NT2/D1 (cell line): ENCODE measurements around the gene OLFML2A.
A peak's percentile ranks its signal among the peaks of the same experiment; 100 is the strongest.

ENCODE experiments used
- DNase-seq: peaks from one replicate; pipeline ENCODE4 v3.0.0-alpha.2; 2011; ENCODE audit warnings: low read depth, low spot score
- H3K27me3 ChIP-seq: 2 replicates; pipeline ENCODE4 v1.6.0; 2011; ENCODE audit warnings: mild to moderate bottlenecking; ENCODE audit not compliant: insufficient read length, insufficient read depth
- H3K36me3 ChIP-seq: 2 replicates; pipeline ENCODE4 v1.6.1; 2011; ENCODE audit warnings: mild to moderate bottlenecking, low read length, mixed read lengths; ENCODE audit not compliant: insufficient read depth, insufficient read length
- H3K4me1 ChIP-seq: 2 replicates; pipeline ENCODE4 v1.5.1; 2011; ENCODE audit not compliant: insufficient read depth, insufficient read length
- H3K4me3 ChIP-seq: 2 replicates; pipeline ENCODE4 v1.5.1; 2011; ENCODE audit warnings: low read depth; ENCODE audit not compliant: insufficient read length
- H3K9ac ChIP-seq: 2 replicates; pipeline ENCODE4 v1.6.0; 2011; ENCODE audit warnings: low read depth; ENCODE audit not compliant: insufficient read length
- H3K9me3 ChIP-seq: 2 replicates; pipeline ENCODE4 v1.5.1; 2011; ENCODE audit warnings: mild to moderate bottlenecking, low read length; ENCODE audit not compliant: insufficient read depth
- SUZ12 ChIP-seq: IDR thresholded peaks from 2 replicates; pipeline ENCODE4 v1.6.1; 2011; ENCODE audit not compliant: insufficient read length, insufficient read depth; ENCODE audit errors: extremely low read depth
- YY1 ChIP-seq: IDR thresholded peaks from 2 replicates; pipeline ENCODE4 v1.6.1; 2011; ENCODE audit not compliant: insufficient read length, insufficient read depth
- ZNF274 ChIP-seq: IDR thresholded peaks from 2 replicates; pipeline ENCODE4 v1.6.1; 2011; ENCODE audit warnings: mild to moderate bottlenecking, low read depth, low read length

Gene OLFML2A

GRCh38 chr9:124767821-124768220, 9.1 kb upstream of the OLFML2A start:
- Histone ChIP-seq H3K4me1 (no peaks in the 10 kb centered on the region), H3K36me3 (no peaks in the 10 kb centered on the region), H3K9ac (no peak overlapping the region), H3K27me3 (peaks cover 26% of the 10 kb centered on the region), H3K9me3 (no peaks in the 10 kb centered on the region), H3K4me3 (no peak overlapping the region)
- DNase-seq, result no peak
- no peak for TF ChIP-seq ZNF274

GRCh38 chr9:124768334-124768733, 8.6 kb upstream of the OLFML2A start:
- no peak overlapping the region for H3K9ac ChIP-seq
- H3K36me3 ChIP-seq, result no peaks in the 10 kb centered on the region
- H3K9me3 ChIP-seq, result no peaks in the 10 kb centered on the region
- H3K27me3 ChIP-seq, result peaks cover 29% of the 10 kb centered on the region
- no peak for TF ChIP-seq ZNF274
- no peak for DNase-seq
- H3K4me1 ChIP-seq, result no peaks in the 10 kb centered on the region
- no peak overlapping the region for H3K4me3 ChIP-seq

- H3K4me3 ChIP-seq, result peak overlapping the region; percentile 82
- peaks cover 32% of the 10 kb centered on the region for H3K27me3 ChIP-seq
- H3K9me3 ChIP-seq, result no peaks in the 10 kb centered on the region
- H3K36me3 ChIP-seq, result no peaks in the 10 kb centered on the region
- DNase-seq, result no peak
- no peaks in the 10 kb centered on the region for H3K4me1 ChIP-seq
- no peak for TF ChIP-seq ZNF274
- peak overlapping the region; percentile 76 for H3K9ac ChIP-seq
Measured at GRCh38 chr9:124768750-124769548, 8.0 kb upstream of the OLFML2A start.

GRCh38 chr9:124769549-124770358, 7.2 kb upstream of the OLFML2A start:
- Histone ChIP-seq H3K9ac (peak overlapping the region; percentile 76), H3K4me1 (peaks cover 2% of the 10 kb centered on the region), H3K27me3 (peaks cover 32% of the 10 kb centered on the region), H3K9me3 (no peaks in the 10 kb centered on the region), H3K4me3 (peak overlapping the region; percentile 82), H3K36me3 (no peaks in the 10 kb centered on the region)
- no peak for TF ChIP-seq SUZ12
- TF ChIP-seq ZNF274, result no peak
- TF ChIP-seq YY1, result no peak
- DNase-seq, result no peak

DNA sequence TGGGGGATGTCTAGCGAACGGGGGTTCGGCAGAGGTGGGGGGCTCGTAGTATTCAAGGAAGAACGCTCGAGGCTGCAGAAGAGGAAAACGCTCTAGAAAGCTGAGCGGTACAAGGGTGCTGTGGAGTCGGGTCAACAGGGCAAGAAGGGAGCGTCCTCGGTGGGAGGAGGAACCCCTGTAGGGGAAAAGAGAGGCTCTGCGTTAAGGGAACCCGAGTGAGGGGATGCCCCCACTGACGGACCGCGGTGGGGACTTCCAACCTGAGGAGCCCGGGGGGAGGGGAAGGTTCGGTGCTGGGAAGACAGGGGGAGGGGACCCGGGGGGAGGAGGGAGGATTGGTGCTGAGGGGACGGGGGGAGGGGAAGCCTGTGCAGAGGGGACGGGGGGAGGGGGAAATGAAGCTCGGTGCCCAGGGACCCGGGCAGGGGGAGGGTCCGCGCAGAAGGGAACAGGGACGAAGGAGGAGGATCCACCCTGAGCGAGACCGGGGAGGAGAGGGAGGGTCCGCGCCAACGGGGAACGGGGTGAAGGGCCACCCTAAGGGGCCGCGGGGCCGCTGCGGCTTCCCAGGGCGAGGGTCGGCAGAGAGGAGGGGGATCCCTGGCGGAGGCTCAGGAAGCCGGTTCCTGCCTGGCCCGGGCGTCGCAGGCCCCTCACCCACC, 6.4 kb upstream of the OLFML2A start:
- no peak for DNase-seq
- Histone ChIP-seq H3K36me3 (no peaks in the 10 kb centered on the region), H3K4me1 (peaks cover 2% of the 10 kb centered on the region), H3K9me3 (no peaks in the 10 kb centered on the region), H3K9ac (peak overlapping the region; percentile 82), H3K4me3 (peak overlapping the region; percentile 82), H3K27me3 (peaks cover 32% of the 10 kb centered on the region)
- no peak for TF ChIP-seq SUZ12
- no peak for TF ChIP-seq YY1

- Histone ChIP-seq H3K36me3 (no peaks in the 10 kb centered on the region), H3K9ac (peak within 1 kb of the TSS; percentile 82), H3K27me3 (peaks cover 32% of the 10 kb centered on the region), H3K4me1 (peaks cover 2% of the 10 kb centered on the region), H3K4me3 (peak within 1 kb of the TSS; percentile 82), H3K9me3 (no peaks in the 10 kb centered on the region)
- DNase-seq, result peak; percentile 98
- TF ChIP-seq ZNF274, result no peak
- no peak for TF ChIP-seq YY1
- TF ChIP-seq SUZ12, result no peak
Measured at GRCh38 chr9:124771021-124771866, 5.7 kb upstream of the OLFML2A start, which contains the start of gene NR6A1. NR6A1 (minus strand) TSS chr9:124771311.
